Measurements from ENCODE around the gene C1GALT1. TPM values are rescaled to one million over a fixed set of nuclear protein-coding genes. Genes with fewer than 3 reads are reported as not detected.
A peak's percentile ranks its signal among the peaks of the same experiment; 100 is the strongest.

C1GALT1 gene
- total and polyA plus RNA-seq, 2 donors (not counting 3 experiments of a cell fraction or from before 2014, with no cell fraction given) = 18.3 to 31.1 TPM

DNA sequence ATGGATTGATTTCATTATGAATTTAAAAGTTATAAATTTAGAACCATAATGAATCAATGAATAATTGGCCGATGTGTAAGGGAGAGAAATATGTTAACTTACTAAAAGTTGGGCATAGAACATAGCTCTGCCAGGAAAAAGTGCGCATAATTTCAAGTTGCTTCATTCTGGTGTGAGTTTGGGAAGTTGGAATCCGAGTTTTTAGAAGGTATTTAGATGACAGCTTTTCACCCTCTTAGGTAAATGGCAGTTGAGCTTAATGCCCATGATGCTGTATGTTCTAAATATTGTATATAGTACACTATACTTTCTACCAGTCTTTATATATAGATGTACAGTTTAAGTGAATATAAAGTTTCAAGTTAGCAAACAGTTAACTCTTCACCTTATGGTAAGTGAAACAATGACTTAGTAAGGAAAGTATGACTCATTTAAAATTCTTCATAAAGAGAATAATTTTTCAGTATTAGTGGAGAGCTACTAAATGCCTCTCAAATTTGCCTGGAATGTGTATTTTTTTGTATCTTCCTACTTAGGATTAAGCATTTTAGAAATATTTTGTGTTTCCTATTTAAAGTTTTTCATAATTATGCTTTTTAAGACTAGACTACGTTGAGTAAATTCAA, 1.6 kb downstream of the C1GALT1 start:
- H2AFZ ChIP-seq (ENCODE audit: low read depth, low read length) = no peak overlapping the region
- no TSS peak for BruUV-seq (replicated peaks)
- H3K4me1 ChIP-seq (ENCODE audit: control insufficient read depth, extremely low read depth, insufficient read depth, low read length) = peaks cover 18% of the 10 kb centered on the region
- no peaks in the 10 kb centered on the region for H3K36me3 ChIP-seq (ENCODE audit: control insufficient read depth in 2 of 2, extremely low read depth in 1 of 2, insufficient read depth in 2 of 2, low read length in 2 of 2)
- CTCF ChIA-PET = interaction anchor here (0.8 to 2.3 kb wide), 3 partner anchors 79 to 233 kb away, joined by 3 to 12 read pairs (median 5); no protein-coding TSS in a partner anchor
- TF ChIP-seq GATA2 (IDR thresholded peaks at IDR 0.05; ENCODE audit: insufficient read depth, insufficient read length, low read depth, low read length) (no peak), POLR2A (IDR thresholded peaks at IDR 0.05; ENCODE audit: low read depth, low read length) (no peak), EZH2 (IDR thresholded peaks at IDR 0.05; ENCODE audit: borderline replicate concordance, low read depth, low read length, severe bottlenecking) (no peak), JUN (IDR thresholded peaks at IDR 0.05; ENCODE audit: borderline replicate concordance, insufficient read depth, insufficient read length, low read depth) (peak; percentile 70), MYC (IDR thresholded peaks at IDR 0.05; ENCODE audit: low read depth, low read length) (no peak), FOS (IDR thresholded peaks at IDR 0.05; ENCODE audit: borderline replicate concordance, insufficient read depth, low read length) (peak; percentile 61), POLR2AphosphoS5 (IDR thresholded peaks at IDR 0.05; ENCODE audit: insufficient read depth, low read depth, low read length) (no peak)
- TF ChIP-seq, protein P1, sequence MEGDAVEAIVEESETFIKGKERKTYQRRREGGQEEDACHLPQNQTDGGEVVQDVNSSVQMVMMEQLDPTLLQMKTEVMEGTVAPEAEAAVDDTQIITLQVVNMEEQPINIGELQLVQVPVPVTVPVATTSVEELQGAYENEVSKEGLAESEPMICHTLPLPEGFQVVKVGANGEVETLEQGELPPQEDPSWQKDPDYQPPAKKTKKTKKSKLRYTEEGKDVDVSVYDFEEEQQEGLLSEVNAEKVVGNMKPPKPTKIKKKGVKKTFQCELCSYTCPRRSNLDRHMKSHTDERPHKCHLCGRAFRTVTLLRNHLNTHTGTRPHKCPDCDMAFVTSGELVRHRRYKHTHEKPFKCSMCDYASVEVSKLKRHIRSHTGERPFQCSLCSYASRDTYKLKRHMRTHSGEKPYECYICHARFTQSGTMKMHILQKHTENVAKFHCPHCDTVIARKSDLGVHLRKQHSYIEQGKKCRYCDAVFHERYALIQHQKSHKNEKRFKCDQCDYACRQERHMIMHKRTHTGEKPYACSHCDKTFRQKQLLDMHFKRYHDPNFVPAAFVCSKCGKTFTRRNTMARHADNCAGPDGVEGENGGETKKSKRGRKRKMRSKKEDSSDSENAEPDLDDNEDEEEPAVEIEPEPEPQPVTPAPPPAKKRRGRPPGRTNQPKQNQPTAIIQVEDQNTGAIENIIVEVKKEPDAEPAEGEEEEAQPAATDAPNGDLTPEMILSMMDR (IDR thresholded peaks at IDR 0.05; ENCODE audit: extremely low read depth in 1 of 2, insufficient read depth in 1 of 2, low read depth in 1 of 2, low read length in 2 of 2) = no peak
- TF ChIP-seq, protein P2, sequence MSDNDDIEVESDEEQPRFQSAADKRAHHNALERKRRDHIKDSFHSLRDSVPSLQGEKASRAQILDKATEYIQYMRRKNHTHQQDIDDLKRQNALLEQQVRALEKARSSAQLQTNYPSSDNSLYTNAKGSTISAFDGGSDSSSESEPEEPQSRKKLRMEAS (IDR thresholded peaks at IDR 0.05; ENCODE audit: insufficient read depth, insufficient read length) = no peak
- peak overlapping the region; percentile 77 to 95 (median 85) for H3K4me3 ChIP-seq (replicated peaks in 1 of 3; ENCODE audit: insufficient read depth in 1 of 3, low read depth in 1 of 3, low read length in 3 of 3)
- no peaks in the 10 kb centered on the region for H3K27me3 ChIP-seq (ENCODE audit: control insufficient read depth in 2 of 2, insufficient read depth in 2 of 2, low read length in 2 of 2)
- FAIRE-seq (no peak), DNase-seq (ENCODE audit: low read depth, low spot score) (peak; percentile 54)
- dilution Hi-C loops (cut with MboI; ENCODE audit: extremely low pct_ligation_motif_present, low sequenced_read_pairs) (no loop called here), intact Hi-C loops (cut with micrococcal nuclease) (loop anchor here (2.0 to 5.0 kb wide), 5 partner anchors 37 to 1077 kb away; no protein-coding TSS in a partner anchor)
- peak overlapping the region; percentile 63 for H3K27ac ChIP-seq (ENCODE audit: insufficient read depth, low read depth, low read length)
- no peaks in the 10 kb centered on the region for H3K9me3 ChIP-seq (replicated peaks; ENCODE audit: control insufficient read depth, insufficient read depth, low read length)
- H3K4me2 ChIP-seq (ENCODE audit: insufficient read depth, low read length) = peak overlapping the region; percentile 100
- H3K9me1 ChIP-seq (replicated peaks; ENCODE audit: control insufficient read depth, extremely low read depth, insufficient read depth, low read length) = peaks cover 3% of the 10 kb centered on the region
- H4K20me1 ChIP-seq (replicated peaks; ENCODE audit: control insufficient read depth, extremely low read depth, insufficient read depth, low read length) = peaks cover 2% of the 10 kb centered on the region
- POLR2A ChIA-PET = interaction anchor here (0.7 kb wide), 1 partner anchor 1006 kb away, joined by 4 read pairs; no protein-coding TSS in a partner anchor
- peak overlapping the region; percentile 95 for H3K9ac ChIP-seq (replicated peaks; ENCODE audit: extremely low read depth, insufficient read depth, low read length)
- H3K79me2 ChIP-seq (ENCODE audit: control insufficient read depth, insufficient read depth, low read length) = peaks cover 48% of the 10 kb centered on the region

Measured in endothelial cell of umbilical vein (primary cell).